PC-9 (cell line): Measurements from ENCODE around the gene SRBD1. TPM values are rescaled to one million over a fixed set of nuclear protein-coding genes. Genes with fewer than 3 reads are reported as not detected.

Source experiments
- BruUV-seq: library from RNA; stranded (reverse); fragments of 400-500 nt; replicated peaks from 2 replicates; lab custom pipeline; 2021; lab: Mats Ljungman, UMichigan
- CTCF ChIA-PET: fragments of 300-600 bp; sonication (Branson Sonifier 250); formaldehyde crosslinking; loops from one replicate; lab custom pipeline; 2022; ENCODE audit warnings: antibody characterized with exemption; lab: Charles Lee
- POLR2A ChIA-PET: fragments of 300-600 bp; sonication (Branson Sonifier 250); formaldehyde crosslinking; loops from one replicate; lab custom pipeline; 2022; ENCODE audit warnings: antibody characterized with exemption; ENCODE audit not compliant: unreplicated experiment; lab: Charles Lee
- DNase-seq, 2 experiments: peaks; one replicate each; pipeline versions ENCODE4 v3.0.0 to v3.0.0-alpha.2; 2015 to 2022; ENCODE audit warnings: mixed read lengths in 1 of 2
- H2AFZ ChIP-seq: fragments of 200-600 bp; sonication (generic); 2 replicates; pipeline ENCODE4 v1.8.1; 2017; ENCODE audit warnings: antibody characterized with exemption
- H3F3A ChIP-seq: fragments of 200-600 bp; sonication (generic); 2 replicates; pipeline ENCODE4 v1.8.1; 2017; ENCODE audit warnings: antibody characterized with exemption, mild to moderate bottlenecking, low read depth; ENCODE audit not compliant: insufficient read depth
- H3K27ac ChIP-seq: fragments of 200-600 bp; sonication (generic); 2 replicates; pipeline ENCODE4 v1.6.1; 2016; ENCODE audit warnings: mixed run types
- H3K27me3 ChIP-seq: fragments of 200-600 bp; sonication (generic); 2 replicates; pipeline ENCODE4 v1.6.1; 2016; ENCODE audit warnings: low read depth, mixed run types; ENCODE audit not compliant: insufficient read depth
- H3K36me3 ChIP-seq: fragments of 200-600 bp; sonication (generic); 2 replicates; pipeline ENCODE4 v1.6.1; 2016; ENCODE audit warnings: low read depth, mixed run types
- H3K4me1 ChIP-seq: fragments of 200-600 bp; sonication (generic); replicated peaks from 2 replicates; pipeline ENCODE4 v1.6.1; 2016; ENCODE audit warnings: mixed run types; ENCODE audit not compliant: insufficient read depth
- H3K4me2 ChIP-seq: fragments of 200-600 bp; sonication (generic); 2 replicates; pipeline ENCODE4 v1.6.1; 2017; ENCODE audit warnings: mixed run types
- H3K4me3 ChIP-seq: fragments of 200-600 bp; sonication (generic); 2 replicates; pipeline ENCODE4 v1.6.1; 2016; ENCODE audit warnings: mixed run types
- H3K79me2 ChIP-seq: fragments of 200-600 bp; sonication (generic); 2 replicates; pipeline ENCODE4 v1.6.1; 2017; ENCODE audit warnings: low read depth, mixed run types
- H3K9me2 ChIP-seq: fragments of 200-600 bp; sonication (generic); 2 replicates; pipeline ENCODE4 v1.8.1; 2017; ENCODE audit warnings: mild to moderate bottlenecking; ENCODE audit not compliant: insufficient read depth
- H3K9me3 ChIP-seq: fragments of 200-600 bp; sonication (generic); 2 replicates; pipeline ENCODE4 v1.8.1; 2016; ENCODE audit warnings: low read depth; ENCODE audit not compliant: insufficient read depth
- H4K20me1 ChIP-seq: fragments of 200-600 bp; sonication (generic); 2 replicates; pipeline ENCODE4 v1.8.1; 2017; ENCODE audit not compliant: insufficient read depth
- CTCF ChIP-seq: fragments of 200-600 bp; sonication (generic); conservative IDR thresholded peaks from 2 replicates; pipeline ENCODE4 v1.6.1; 2017; ENCODE audit warnings: mixed run types, antibody characterized with exemption, mild to moderate bottlenecking, moderate library complexity
- EZH2 ChIP-seq: fragments of 200-600 bp; sonication (generic); IDR thresholded peaks from 2 replicates; pipeline ENCODE4 v1.8.0; 2017; ENCODE audit warnings: antibody characterized with exemption, low read depth
- intact Hi-C: fragments of 100-400 bp; cut with micrococcal nuclease; formaldehyde crosslinking; loops from one replicate; pipeline ENCODE4 v1.10.0; 2022; ENCODE audit not compliant: unreplicated experiment
- total RNA-seq: library from RNA; stranded (reverse); gene quantifications from 2 replicates; pipeline ENCODE4 v1.2.3, GENCODE V29; 2021

SRBD1 gene
- total RNA-seq, 1 experiment from 2014 or later, result 17.8 TPM

- Histone ChIP-seq H3K4me1 (no peaks in the 10 kb centered on the region), H3K27ac (no peak overlapping the region), H4K20me1 (no peaks in the 10 kb centered on the region), H3K27me3 (no peaks in the 10 kb centered on the region), H3K4me3 (no peak overlapping the region), H3K79me2 (no peaks in the 10 kb centered on the region), H3K9me3 (no peaks in the 10 kb centered on the region), H3K9me2 (no peaks in the 10 kb centered on the region), H3K4me2 (no peak overlapping the region), H2AFZ (no peak overlapping the region), H3F3A (no peaks in the 10 kb centered on the region), H3K36me3 (no peaks in the 10 kb centered on the region)
- no TSS peak for BruUV-seq
- peak in 1 of 2 experiments; percentile 10 for DNase-seq
- TF ChIP-seq EZH2 (no peak), CTCF (no peak)
- intact Hi-C loops, result no loop called here
- ChIA-PET POLR2A (no interaction called here), CTCF (no interaction called here)
These were observed 20.9 kb upstream of the SRBD1 start for GRCh38 chr2:45631955-45632354.

DNA sequence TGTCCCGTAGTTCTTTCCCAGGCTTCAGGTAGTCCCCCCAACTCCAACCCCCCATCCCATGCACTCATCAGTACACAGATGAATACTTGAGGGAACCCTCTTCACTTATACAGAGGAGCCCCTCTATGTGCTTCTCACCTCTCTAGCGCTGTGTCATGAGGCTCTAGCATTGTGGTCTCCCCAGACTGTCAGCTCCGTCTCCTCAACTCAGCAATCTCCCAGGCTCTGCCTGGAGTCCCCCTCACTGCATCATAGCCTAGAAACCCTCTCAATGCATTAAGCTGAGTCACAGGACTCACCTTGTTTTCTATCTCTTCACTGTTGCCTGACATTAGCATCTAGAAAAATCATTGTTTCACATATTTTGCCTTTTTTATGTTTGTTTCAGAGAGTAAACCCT is 20.3 kb upstream of the SRBD1 start:
- no peaks in the 10 kb centered on the region for H3K79me2 ChIP-seq
- no peaks in the 10 kb centered on the region for H3K9me3 ChIP-seq
- H3K36me3 ChIP-seq, result no peaks in the 10 kb centered on the region
- no peaks in the 10 kb centered on the region for H4K20me1 ChIP-seq
- H3F3A ChIP-seq, result no peaks in the 10 kb centered on the region
- CTCF ChIA-PET, result no interaction called here
- H3K4me1 ChIP-seq, result no peaks in the 10 kb centered on the region
- intact Hi-C loops, result no loop called here
- H3K27me3 ChIP-seq, result no peaks in the 10 kb centered on the region
- H2AFZ ChIP-seq, result no peak overlapping the region
- no peak for DNase-seq
- H3K4me3 ChIP-seq, result no peak overlapping the region
- H3K9me2 ChIP-seq, result no peaks in the 10 kb centered on the region
- H3K27ac ChIP-seq, result no peak overlapping the region
- no peak overlapping the region for H3K4me2 ChIP-seq
- no peak for TF ChIP-seq CTCF
- POLR2A ChIA-PET, result no interaction called here
- no TSS peak for BruUV-seq

DNA sequence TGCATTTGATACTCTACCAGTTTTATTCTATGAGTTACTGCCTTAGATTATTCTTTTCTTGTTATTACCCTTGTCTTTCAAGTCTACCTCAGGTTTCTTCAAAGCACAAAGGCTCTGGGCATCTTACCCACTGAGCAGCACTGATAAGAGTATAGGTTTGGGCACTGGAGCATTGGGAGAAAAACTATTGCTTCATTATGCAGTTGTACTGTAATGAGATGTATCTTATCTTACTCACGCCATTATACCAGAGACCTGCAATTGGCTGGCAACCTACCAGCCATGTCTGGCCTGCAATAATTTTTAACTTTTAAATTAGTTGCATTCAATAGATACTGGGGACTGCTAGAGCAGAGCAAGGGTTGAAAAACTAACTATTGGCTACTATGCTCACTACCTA is 18.9 kb upstream of the SRBD1 start:
- BruUV-seq, result no TSS peak
- Histone ChIP-seq H3K4me2 (no peak overlapping the region), H4K20me1 (no peaks in the 10 kb centered on the region)

More for the DNA sequence above, 18.9 kb upstream of the SRBD1 start:
- Histone ChIP-seq H3K4me3 (no peak overlapping the region), H3F3A (no peaks in the 10 kb centered on the region), H3K36me3 (no peaks in the 10 kb centered on the region), H3K79me2 (no peaks in the 10 kb centered on the region), H3K9me2 (no peaks in the 10 kb centered on the region), H3K27me3 (no peaks in the 10 kb centered on the region), H3K9me3 (no peaks in the 10 kb centered on the region), H3K27ac (no peak overlapping the region), H2AFZ (no peak overlapping the region), H3K4me1 (no peaks in the 10 kb centered on the region)
- no peak for DNase-seq
- TF ChIP-seq CTCF, result no peak
- TF ChIP-seq EZH2, result no peak
- ChIA-PET CTCF (no interaction called here), POLR2A (no interaction called here)
- intact Hi-C loops, result no loop called here
